Vagina (tissue), 2 donors: ENCODE measurements around the gene ABCA3.

Source experiments
- CTCF ChIP-seq, 3 experiments: fragments of 450-650 bp in 2 of 3; fragments of 200-600 bp in 1 of 3; sonication (generic) in 1 of 3; IDR thresholded peaks; one replicate each; pipeline ENCODE4 v1.5.1; 2017 to 2019; ENCODE audit warnings: antibody characterized with exemption in 3 of 3, mild to moderate bottlenecking in 2 of 3, moderate library complexity in 2 of 3
- POLR2A ChIP-seq, 2 donors: fragments of 450-650 bp; IDR thresholded peaks; one replicate each; pipeline ENCODE4 v1.6.1; 2017; ENCODE audit warnings: antibody characterized with exemption in 2 of 2, mild to moderate bottlenecking in 2 of 2, moderate library complexity in 2 of 2
- POLR2AphosphoS5 ChIP-seq, 2 donors: sonication (generic); formaldehyde crosslinking; IDR thresholded peaks; one replicate each; pipeline ENCODE4 v1.9.0; 2017; ENCODE audit warnings: antibody characterized with exemption in 2 of 2, mild to moderate bottlenecking in 2 of 2, low read depth in 1 of 2; ENCODE audit not compliant: insufficient read depth in 1 of 2

GRCh38 chr16:2343211-2343610 lies 2.7 kb upstream of the ABCA3 start:
- no peak for TF ChIP-seq POLR2AphosphoS5 (IDR thresholded peaks at IDR 0.05; ENCODE audit: insufficient read depth in 1 of 2, low read depth in 1 of 2)
- no peak for TF ChIP-seq POLR2A (IDR thresholded peaks at IDR 0.05)
- no peak for TF ChIP-seq CTCF (IDR thresholded peaks at IDR 0.05)
